Measurements from ENCODE around the gene NDUFS1.
"Not testable (repeated sequence)": the region's sequence is repeated elsewhere in the genome, so short reads cannot be mapped to it uniquely, and the experiment has no call there.

NDUFS1 gene

GRCh38 chr2:206163251-206163880, 4.1 kb upstream of the NDUFS1 start:
- DNase-seq (ENCODE audit: low read depth, low spot score): no peak

- DNase-seq (ENCODE audit: low read depth, low spot score): not testable (repeated sequence)
Measured at GRCh38 chr2:206162401-206162800, 3.2 kb upstream of the NDUFS1 start.

- DNase-seq (ENCODE audit: low read depth, low spot score): no peak
Measured at GRCh38 chr2:206160807-206161179, 1.5 kb upstream of the NDUFS1 start.

- no peak for DNase-seq (ENCODE audit: low read depth, low spot score)
Measured at GRCh38 chr2:206160125-206160806, 1.0 kb upstream of the NDUFS1 start.

GRCh38 chr2:206158563-206159345, 490 bp downstream of the NDUFS1 start:
- no peak for DNase-seq (ENCODE audit: low read depth, low spot score)

GRCh38 chr2:206157014-206157413, 2.2 kb downstream of the NDUFS1 start:
- DNase-seq (ENCODE audit: low read depth, low spot score): not testable (repeated sequence)

GRCh38 chr2:206154197-206154596, 5.0 kb downstream of the NDUFS1 start:
- DNase-seq (ENCODE audit: low read depth, low spot score): no peak

GRCh38 chr2:206150631-206151030, 8.6 kb downstream of the NDUFS1 start:
- no peak for DNase-seq (ENCODE audit: low read depth, low spot score)

- DNase-seq (ENCODE audit: low read depth, low spot score): no peak
Measured at GRCh38 chr2:206150168-206150567, 9.1 kb downstream of the NDUFS1 start.

GRCh38 chr2:206149330-206149729, 9.9 kb downstream of the NDUFS1 start:
- no peak for DNase-seq (ENCODE audit: low read depth, low spot score)

GRCh38 chr2:206145665-206146064, 13.6 kb downstream of the NDUFS1 start:
- DNase-seq (ENCODE audit: low read depth, low spot score): no peak

GRCh38 chr2:206144383-206144782, 14.9 kb downstream of the NDUFS1 start:
- no peak for DNase-seq (ENCODE audit: low read depth, low spot score)

- DNase-seq (ENCODE audit: low read depth, low spot score): no peak
Measured at GRCh38 chr2:206143451-206143850, 15.8 kb downstream of the NDUFS1 start.

GRCh38 chr2:206127656-206128055, 31.6 kb downstream of the NDUFS1 start:
- no peak for DNase-seq (ENCODE audit: low read depth, low spot score)

GRCh38 chr2:206125901-206126300, 33.3 kb downstream of the NDUFS1 start:
- no peak for DNase-seq (ENCODE audit: low read depth, low spot score)

GRCh38 chr2:206122569-206122968, 36.7 kb downstream of the NDUFS1 start:
- DNase-seq (ENCODE audit: low read depth, low spot score): not testable (repeated sequence)

- no peak for DNase-seq (ENCODE audit: low read depth, low spot score)
Measured at GRCh38 chr2:206116278-206116677, 43.0 kb downstream of the NDUFS1 start.

GRCh38 chr2:206115026-206115578, 44.1 kb downstream of the NDUFS1 start:
- DNase-seq (ENCODE audit: low read depth, low spot score): no peak

- DNase-seq (ENCODE audit: low read depth, low spot score): no peak
Measured at GRCh38 chr2:206112846-206113547, 46.2 kb downstream of the NDUFS1 start.

GRCh38 chr2:206112108-206112507, 47.1 kb downstream of the NDUFS1 start:
- no peak for DNase-seq (ENCODE audit: low read depth, low spot score)

- no peak for DNase-seq (ENCODE audit: low read depth, low spot score)
Measured at GRCh38 chr2:206108713-206109112, 50.5 kb downstream of the NDUFS1 start.

- DNase-seq (ENCODE audit: low read depth, low spot score): no peak
Measured at GRCh38 chr2:206105541-206105940, 53.7 kb downstream of the NDUFS1 start.

All from activated CD4-positive, CD25-positive, alpha-beta regulatory T cell treated with anti-CD3 and anti-CD28 coated beads, Interleukin-2, amount 50 U/mL, for 16 hours (primary cell).